NCI-H1930 (cell line): ENCODE measurements around the gene ADAM30.

ENCODE experiments used
- DNase-seq, 2 experiments: peaks; one replicate each; lab custom pipeline; 2025; lab: John Stamatoyannopoulos, UW

Gene ADAM30

DNA sequence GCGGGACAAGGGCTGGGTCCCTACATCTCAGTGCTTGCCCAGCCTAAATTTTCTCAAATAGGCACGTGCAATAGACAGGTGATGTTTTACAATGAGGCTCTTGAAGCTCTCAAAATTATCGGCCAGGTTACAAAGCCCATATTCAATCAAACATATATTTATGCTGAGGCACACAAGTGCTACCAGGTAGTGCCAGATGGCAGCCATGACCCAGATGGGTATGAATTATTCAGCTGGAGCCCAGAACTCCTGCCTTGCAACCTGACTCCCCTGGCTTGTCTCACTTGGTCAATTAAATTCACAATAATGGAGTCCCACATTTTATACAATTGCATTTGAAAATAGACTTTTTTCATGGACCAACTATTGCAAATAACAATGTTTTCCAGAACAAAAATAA, 12.3 kb upstream of the ADAM30 start:
- no peak for DNase-seq

GRCh38 chr1:119906927-119907652, 10.8 kb upstream of the ADAM30 start:
- DNase-seq = no peak

- DNase-seq = no peak
These were observed 7.1 kb upstream of the ADAM30 start for GRCh38 chr1:119903443-119903835.

- DNase-seq = no peak
These were observed 6.6 kb upstream of the ADAM30 start for GRCh38 chr1:119902775-119903442.

DNA sequence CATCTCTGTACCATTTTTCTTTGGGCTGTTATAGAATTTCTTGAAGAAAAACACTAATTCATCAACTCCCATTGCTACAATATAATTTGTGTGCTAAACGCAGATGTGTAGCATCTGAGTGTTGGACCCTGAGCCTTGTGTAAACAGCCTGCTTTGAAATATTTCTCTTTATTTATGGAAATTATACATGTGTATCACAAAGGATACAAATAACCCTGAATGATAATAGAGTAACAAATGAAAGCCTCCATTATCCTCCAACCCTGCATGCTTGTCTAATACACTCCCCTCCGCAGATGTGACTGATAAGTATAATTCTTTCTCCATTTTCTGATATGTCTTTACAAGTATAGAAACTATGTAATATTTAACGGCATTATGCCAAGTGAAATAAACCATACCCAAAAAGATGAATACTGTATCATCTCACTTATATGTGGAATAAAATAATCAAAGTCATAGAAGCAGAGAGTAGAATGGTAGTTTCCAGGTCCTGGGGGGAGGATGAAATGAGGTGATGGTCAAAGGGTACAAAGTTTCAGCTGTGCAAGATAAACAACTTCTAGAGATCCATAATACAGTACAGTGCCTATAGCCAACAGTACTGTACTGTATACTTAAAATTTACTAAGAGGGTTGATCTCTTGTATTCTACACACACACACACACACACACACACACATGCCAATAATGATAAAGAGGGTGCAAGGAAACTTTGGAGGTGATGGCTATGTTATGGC, 2.8 kb upstream of the ADAM30 start:
- DNase-seq = no peak

- DNase-seq = no peak
These were observed 2.2 kb upstream of the ADAM30 start for GRCh38 chr1:119898530-119898929.

- DNase-seq = no peak
These were observed 1.2 kb downstream of the ADAM30 start for GRCh38 chr1:119895102-119895501.

GRCh38 chr1:119893827-119894700, 2.3 kb downstream of the ADAM30 start:
- DNase-seq = no peak

DNA sequence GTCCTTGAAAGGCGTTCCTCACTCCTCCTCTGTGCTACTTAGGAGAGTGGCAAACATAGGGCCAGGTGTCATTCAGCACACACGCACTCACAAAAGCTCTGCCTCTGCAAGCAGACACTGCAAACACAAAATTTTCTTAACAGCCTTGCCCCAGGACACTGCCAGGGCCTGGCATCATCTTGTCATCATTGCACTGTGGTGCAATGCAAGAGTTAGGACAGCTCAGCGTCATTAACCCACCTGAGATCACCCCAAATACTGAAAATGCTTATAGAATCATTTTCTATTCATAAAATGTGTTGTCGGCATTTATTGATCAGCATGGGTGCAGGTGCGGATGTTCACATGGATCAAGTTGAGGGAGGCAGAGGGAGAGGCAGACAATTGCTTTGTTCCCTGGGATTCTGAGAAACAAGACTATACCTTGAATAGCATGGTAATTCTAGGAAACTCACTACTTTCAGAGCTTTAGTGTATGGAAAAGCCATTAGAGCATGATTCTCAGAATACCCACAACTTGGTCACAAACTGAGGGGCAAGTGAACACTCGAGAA, 3.0 kb downstream of the ADAM30 start:
- DNase-seq = no peak

DNA sequence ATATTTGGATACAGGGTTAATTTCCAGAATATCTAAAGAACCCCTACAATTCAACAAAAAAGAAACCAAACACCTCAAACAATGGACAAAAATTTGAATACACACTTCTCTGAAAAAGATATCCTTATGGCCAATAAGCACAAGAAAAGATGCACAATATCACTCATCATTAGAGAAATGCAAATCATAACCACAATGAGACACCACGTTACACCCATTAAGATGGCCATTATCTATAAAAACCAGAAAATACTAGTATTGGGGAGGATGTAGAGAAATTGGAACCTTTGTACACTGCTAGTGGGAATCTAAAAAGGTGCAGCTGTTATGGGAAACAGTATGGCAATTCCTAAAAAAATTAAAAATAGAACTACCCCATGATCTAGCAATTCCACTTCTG, 4.9 kb downstream of the ADAM30 start:
- DNase-seq = no peak

GRCh38 chr1:119888476-119888875, 7.8 kb downstream of the ADAM30 start:
- DNase-seq = no peak

- no peak for DNase-seq
These were observed 8.9 kb downstream of the ADAM30 start for GRCh38 chr1:119887427-119887826.

DNA sequence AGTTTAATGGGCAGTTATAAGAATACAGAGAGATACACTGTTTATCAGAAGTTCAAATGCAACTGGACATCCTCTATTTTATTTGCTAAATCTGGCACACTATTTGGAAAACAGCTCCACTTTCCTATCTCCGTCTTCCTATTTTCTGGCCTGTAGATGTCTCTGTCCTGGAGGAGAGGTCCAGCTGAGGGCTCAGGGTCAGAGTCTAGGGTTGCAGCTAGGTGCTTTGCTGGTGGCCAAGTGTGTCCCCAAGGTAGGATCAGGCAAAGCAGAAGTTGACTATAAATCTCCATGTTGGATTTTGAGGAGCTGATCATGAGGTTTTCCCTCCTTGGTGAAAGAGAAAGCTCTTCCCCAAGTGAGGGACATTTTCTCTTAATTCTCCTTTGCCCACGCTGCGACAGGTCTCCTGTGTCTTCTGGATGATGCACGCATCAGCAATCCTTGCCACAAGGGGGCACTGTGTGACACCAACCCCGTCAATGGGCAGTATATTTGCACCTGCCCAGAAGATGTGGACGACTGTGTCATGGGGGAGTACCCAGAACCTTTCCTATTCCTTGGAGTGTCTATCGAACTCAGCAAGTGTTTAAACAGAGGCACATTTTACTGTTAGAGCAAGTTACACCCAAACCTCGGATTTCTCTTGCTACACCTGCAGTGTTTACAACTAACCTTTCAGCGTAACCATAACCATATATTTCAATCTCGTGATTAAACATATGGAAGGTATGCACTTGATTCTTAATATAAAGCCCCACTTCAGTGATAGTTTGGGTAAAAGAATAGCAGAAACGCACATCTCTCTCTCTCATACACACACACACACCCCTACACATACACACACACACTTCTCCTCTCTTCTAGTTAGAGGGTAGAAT, 10.2 kb downstream of the ADAM30 start:
- DNase-seq = peak in 1 of 2 experiments; percentile 15

DNA sequence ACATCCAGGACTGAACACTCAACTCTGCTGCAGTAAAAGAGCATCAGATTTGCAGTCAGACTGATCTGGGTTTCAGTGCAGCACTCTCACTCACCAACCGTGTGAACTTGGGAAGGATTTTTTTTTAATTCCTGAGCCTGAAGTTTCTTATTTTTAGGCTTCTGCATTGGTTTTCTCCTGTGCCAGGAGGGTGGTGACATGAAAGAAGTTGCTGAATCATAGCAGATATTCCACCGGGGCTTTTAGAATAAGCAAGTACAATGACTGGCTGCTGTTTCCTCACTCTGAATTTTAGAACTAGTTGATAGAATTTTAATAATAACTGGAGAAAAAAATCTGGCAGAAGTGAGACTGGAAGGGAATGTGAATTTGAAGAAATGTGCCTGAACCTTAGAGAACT, 11.6 kb downstream of the ADAM30 start:
- DNase-seq = no peak

DNA sequence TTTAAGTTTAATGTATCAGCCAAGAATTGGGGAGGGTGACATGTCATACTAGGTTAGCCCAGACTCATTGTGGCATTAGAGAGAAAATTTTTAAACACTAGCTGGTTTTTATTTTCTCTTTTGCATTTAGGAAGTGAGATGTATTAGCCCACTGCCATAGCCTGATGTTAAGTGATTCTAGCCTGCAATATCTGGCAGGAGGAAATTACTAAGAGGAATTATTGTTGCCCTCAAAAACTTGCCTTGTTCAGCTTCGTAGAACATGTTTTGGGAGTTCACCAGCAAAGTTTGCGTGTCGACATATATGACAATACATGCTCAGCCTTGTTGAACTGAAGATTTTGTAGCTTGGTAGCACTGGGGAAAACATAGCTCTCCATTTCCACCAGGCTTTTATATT, 12.5 kb downstream of the ADAM30 start:
- no peak for DNase-seq

DNA sequence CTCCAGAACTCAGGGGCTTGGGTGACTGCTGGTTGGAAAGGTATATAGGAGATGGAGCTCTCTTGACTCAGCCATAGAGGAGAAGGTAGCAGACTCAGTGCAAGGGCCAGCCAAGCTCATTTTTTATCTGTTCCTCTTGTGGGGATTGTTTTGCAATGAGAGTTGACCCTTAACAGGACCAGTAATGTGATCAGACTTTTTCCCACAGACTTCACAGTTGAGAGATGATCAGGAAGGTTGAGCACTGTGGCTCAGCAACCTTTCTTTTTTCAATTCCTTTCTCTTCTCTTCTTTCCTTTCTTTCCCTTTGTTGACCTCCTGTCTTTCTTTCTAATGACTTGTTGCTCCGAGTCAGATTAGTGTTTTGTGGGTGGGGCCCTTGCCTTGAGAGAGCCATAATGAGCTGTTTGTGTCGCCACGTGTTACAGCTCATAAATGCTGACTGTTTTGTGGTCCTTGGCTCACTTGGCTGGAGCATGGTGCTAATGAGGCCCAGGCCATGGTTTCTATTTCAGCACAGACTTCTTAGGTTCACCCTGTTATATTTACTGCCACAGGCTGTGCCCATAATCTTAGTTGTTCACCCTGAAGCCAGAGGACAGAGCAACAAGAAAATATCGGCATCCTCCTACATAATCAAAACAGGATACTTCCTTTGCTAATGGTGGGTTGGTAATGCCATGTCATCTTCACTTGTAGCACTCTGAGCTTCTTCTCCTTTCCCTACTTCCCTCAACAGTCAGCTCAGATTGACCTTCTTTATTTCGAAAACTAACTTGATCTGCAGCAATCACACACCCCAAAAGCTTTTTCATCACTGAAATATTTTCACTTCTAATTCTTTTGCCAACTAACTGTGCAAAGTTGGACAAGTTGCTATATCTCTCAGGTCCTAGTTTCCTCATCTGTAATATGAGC, 13.9 kb downstream of the ADAM30 start:
- no peak for DNase-seq

DNA sequence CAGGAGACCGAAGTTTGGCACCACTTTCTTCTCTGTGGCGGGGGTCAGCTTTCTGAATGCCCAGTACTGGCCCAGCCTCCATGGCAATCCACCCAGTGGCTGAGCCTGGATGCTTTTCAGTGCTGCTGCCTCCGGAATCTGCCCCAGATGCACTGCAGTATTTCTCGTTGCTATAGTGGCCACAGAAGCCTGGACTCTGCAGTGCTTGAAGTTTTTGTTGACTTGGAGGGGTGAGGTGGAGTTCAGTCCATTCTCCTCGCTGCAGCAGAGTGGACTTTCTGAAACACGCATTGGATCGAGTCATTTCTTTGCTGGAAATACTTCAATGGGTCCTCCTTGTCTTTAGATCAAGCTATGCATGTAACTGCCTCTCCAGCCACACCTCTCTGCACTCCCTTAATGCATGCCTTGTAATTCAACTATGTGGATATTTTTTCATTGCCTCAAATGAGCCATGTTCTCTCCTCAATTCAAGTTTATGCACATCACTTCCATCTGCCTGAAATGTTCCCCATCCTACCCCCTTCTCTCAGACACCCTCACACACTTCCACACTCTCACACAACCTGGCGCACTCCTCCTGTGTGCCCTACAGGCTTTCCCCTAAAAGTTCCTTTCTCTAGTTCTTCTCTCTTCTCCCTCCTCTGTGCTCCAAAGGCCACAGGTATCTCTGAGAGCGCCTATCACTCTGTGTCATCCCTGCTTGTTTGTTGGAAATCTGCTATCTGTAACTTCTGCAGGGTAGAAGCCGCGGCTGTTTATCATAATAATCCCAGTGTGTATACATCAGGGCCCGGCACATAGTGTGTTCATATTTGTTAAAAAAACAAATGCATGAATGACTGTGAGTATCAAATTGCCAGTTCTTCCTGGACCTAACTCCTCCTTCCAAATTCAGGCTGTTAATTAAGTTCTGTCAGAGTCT, 16.5 kb downstream of the ADAM30 start:
- no peak for DNase-seq

GRCh38 chr1:119878171-119878570, 18.1 kb downstream of the ADAM30 start:
- no peak for DNase-seq

DNA sequence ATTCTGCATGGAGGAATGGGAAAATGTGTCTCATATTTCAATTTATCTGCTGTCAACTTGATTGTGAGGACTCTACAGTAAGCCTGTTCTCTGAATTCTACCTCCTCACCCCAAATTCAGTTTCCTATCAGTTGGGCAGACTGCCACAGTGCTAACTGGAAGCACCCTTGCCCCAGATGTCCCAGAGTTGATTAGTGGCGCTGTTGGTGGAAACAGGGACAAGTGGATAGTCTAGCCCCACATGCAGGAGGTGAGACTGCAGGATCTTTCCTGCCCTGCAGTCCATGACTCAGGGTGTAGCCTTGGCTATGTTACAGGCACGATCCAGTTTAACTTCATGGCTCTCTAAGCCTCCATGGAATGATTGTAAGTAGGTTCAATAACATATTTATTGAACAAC, 22.1 kb downstream of the ADAM30 start:
- DNase-seq = no peak
